Measurements from ENCODE around the gene SPSB2. TPM values are rescaled to one million over a fixed set of nuclear protein-coding genes. Genes with fewer than 3 reads are reported as not detected.
A peak's percentile ranks its signal among the peaks of the same experiment; 100 is the strongest.

Gene SPSB2
- total and polyA plus RNA-seq, 9 of the 15 experiments (the other 6 are each of a cell fraction or from before 2014, with no cell fraction given): 0.10 to 10.6 (median 1.9) TPM

DNA sequence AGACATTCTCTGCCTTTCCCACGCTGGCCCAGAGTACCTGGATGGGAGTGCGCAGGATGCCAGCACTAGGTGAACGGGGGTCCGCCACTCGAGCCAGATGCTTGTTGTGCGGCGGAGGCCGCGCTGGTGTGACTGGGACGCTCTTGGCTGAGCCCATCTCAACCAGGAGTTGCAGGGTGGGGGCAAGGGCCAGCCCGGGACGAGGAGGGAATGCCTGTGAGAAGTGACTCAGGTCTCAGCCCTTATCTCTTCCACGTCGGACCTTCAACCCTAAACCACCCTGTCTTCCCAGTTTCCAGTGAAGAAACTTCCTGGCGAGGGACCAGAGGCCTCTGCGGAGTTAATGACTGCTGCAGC, 22.3 kb downstream of the SPSB2 start:
- H3K27ac ChIP-seq (ENCODE audit: extremely low read depth, low read depth, low read length): peak overlapping the region; percentile 87
- no peak for FAIRE-seq
- ATAC-seq: no peak
- H3K9me1 ChIP-seq (ENCODE audit: control insufficient read depth, insufficient read depth, low read length): peaks cover 3% of the 10 kb centered on the region
- H4K20me1 ChIP-seq (replicated peaks; ENCODE audit: control insufficient read depth, insufficient read depth, low read length): no peaks in the 10 kb centered on the region; the same call in 1 of the 2 replicates
- peaks cover 53% of the 10 kb centered on the region for H3K79me2 ChIP-seq (ENCODE audit: control insufficient read depth, insufficient read depth, low read length)
- peak; percentile 26 to 52 (median 42) for DNase-seq (ENCODE audit: extremely low read depth in 1 of 4, low spot score in 3 of 4)
- H3K36me3 ChIP-seq (ENCODE audit: control insufficient read depth, insufficient read depth, low read length): peaks cover 67% of the 10 kb centered on the region; the same call in 2 of the 3 replicates
- ChIA-PET POLR2A (interaction anchor here (1.2 to 7.4 kb wide), 7 partner anchors 10 to 127 kb away, joined by 3 to 174 read pairs (median 7); partner anchors contain the start of genes C12orf57, COPS7A, GNB3 and SPSB2), CTCF (ENCODE audit: low intra/inter-chr PET ratio) (no interaction called here)
- intact Hi-C loops (cut with micrococcal nuclease) (no loop called here), in situ Hi-C loops (cut with MboI) (no loop called here)
- H3K9me3 ChIP-seq (replicated peaks; ENCODE audit: control insufficient read depth, insufficient read depth, low read depth, low read length): no peaks in the 10 kb centered on the region
- H2AFZ ChIP-seq (ENCODE audit: low read depth, low read length): peak overlapping the region; percentile 46
- BruUV-seq (replicated peaks): TSS peak; percentile 81
- no peaks in the 10 kb centered on the region for H3K27me3 ChIP-seq (ENCODE audit: control insufficient read depth in 2 of 2, insufficient read depth in 2 of 2, low read length in 2 of 2)
- 2% methylated on average over 16 of the region's 16 CpGs for WGBS (ENCODE audit: insufficient coverage, low coverage, missing lambda C conversion rate)
- peaks cover 12 to 18% of the 10 kb centered on the region in 2 experiments; a peak in 4 of 5 replicates for H3K4me1 ChIP-seq (replicated peaks in 1 of 2; ENCODE audit: control insufficient read depth in 2 of 2, insufficient read depth in 2 of 2, low read length in 2 of 2)
- peak overlapping the region; percentile 79 for H3K4me3 ChIP-seq
- H3K9ac ChIP-seq (ENCODE audit: insufficient read depth in 1 of 2, low read depth in 2 of 2, low read length in 2 of 2): peak overlapping the region; percentile 89 to 96
- H3K4me2 ChIP-seq (ENCODE audit: insufficient read depth, low read length): peak overlapping the region; percentile 88
- no peak for TF ChIP-seq YBX1 (IDR thresholded peaks at IDR 0.05)
- TF ChIP-seq TRIM24 (IDR thresholded peaks at IDR 0.05): no peak
- no peak for TF ChIP-seq CEBPG (CRISPR knock-in tag; IDR thresholded peaks at IDR 0.05)
- TF ChIP-seq CEBPG (tag; conservative IDR thresholded peaks at IDR 0.05 in 1 of 2, IDR thresholded peaks at IDR 0.05 in 1 of 2): no peak
- TF ChIP-seq ZNF217 (CRISPR knock-in tag; IDR thresholded peaks at IDR 0.05): no peak
- 0 out of 2 replicates have a peak, but pooled peaks have one; percentile 26 for TF ChIP-seq SMAD4 (CRISPR knock-in tag; conservative IDR thresholded peaks at IDR 0.05)
- TF ChIP-seq ZNF717 (CRISPR knock-in tag; IDR thresholded peaks at IDR 0.05): 0 out of 2 replicates have a peak, but pooled peaks have one; percentile 15
- TF ChIP-seq MTA3 (IDR thresholded peaks at IDR 0.05; ENCODE audit: borderline replicate concordance): 0 out of 2 replicates have a peak, but pooled peaks have one; percentile 3
- TF ChIP-seq RBFOX2 (IDR thresholded peaks at IDR 0.05; ENCODE audit: low read depth, low read length): peak; percentile 72
- TF ChIP-seq, protein P1, sequence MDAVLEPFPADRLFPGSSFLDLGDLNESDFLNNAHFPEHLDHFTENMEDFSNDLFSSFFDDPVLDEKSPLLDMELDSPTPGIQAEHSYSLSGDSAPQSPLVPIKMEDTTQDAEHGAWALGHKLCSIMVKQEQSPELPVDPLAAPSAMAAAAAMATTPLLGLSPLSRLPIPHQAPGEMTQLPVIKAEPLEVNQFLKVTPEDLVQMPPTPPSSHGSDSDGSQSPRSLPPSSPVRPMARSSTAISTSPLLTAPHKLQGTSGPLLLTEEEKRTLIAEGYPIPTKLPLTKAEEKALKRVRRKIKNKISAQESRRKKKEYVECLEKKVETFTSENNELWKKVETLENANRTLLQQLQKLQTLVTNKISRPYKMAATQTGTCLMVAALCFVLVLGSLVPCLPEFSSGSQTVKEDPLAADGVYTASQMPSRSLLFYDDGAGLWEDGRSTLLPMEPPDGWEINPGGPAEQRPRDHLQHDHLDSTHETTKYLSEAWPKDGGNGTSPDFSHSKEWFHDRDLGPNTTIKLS (IDR thresholded peaks at IDR 0.05; ENCODE audit: borderline replicate concordance, low read depth): peak; percentile 52; the same call in 1 of the 2 replicates
- TF ChIP-seq RBM14 (IDR thresholded peaks at IDR 0.05; ENCODE audit: borderline replicate concordance, insufficient read depth, low read depth, low read length): no peak
- no peak for TF ChIP-seq XRCC4 (IDR thresholded peaks at IDR 0.05; ENCODE audit: extremely low read depth, insufficient read depth, insufficient read length)
- no peak for TF ChIP-seq CAMTA2 (CRISPR knock-in tag; conservative IDR thresholded peaks at IDR 0.05)
- TF ChIP-seq FOXP1 (CRISPR knock-in tag; IDR thresholded peaks at IDR 0.05): peak; percentile 25; the same call in 1 of the 2 replicates
- TF ChIP-seq, protein P2, sequence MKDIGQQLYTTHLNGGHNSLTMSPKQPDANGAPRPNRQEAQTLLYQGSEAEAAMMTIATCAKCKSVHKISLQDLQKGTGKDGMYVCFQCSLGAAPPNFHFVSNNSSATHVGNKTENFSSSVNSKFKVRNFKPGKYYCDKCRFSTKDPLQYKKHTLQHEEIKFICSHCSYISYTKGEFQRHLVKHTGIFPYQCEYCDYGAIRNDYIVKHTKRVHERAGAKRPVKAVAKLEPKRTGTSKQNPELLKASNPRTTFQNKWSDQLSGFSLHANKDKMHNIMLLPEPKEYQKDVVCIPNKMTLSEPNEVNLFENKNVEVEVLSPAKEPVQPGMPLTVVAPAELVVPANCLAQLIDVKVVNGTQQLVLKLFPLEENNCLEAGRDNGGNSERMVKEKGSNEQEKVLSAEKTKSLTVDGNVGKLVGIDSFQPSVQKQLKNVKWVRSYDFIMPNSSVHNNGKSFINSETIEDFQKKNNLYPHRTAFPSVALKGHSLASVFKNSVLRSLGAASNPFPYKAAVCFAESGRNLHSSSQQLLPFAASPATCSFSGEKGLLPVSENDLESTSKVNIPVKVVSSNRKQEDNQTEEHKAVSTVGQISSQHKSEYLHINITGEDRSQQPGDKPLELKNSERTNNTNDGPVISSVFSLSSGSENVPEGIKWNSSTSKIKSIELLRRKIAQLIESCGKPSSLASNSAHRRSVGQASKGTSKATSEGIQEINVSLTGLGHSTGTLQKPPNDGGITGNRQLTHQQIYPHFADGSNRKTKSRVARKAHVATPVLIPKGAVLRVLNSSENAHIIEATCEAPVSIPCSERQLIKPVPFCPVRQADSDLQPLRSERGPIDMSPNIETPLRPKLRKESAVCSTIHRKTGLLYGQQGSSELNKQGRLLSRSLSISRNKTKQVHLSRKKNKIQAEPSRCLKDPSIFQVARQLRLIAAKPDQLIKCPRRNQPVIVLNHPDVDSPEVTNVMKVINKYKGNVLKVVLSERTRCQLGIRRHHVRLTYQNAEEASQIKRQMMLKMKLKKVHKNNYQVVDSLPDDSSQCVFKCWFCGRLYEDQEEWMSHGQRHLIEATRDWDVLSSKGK (CRISPR knock-in tag; IDR thresholded peaks at IDR 0.05): no peak
- TF ChIP-seq JUND (IDR thresholded peaks at IDR 0.05; ENCODE audit: borderline replicate concordance, low read depth, low read length): 0 out of 2 replicates have a peak, but pooled peaks have one; percentile 39
- TF ChIP-seq JUND (tag; IDR thresholded peaks at IDR 0.05; ENCODE audit: borderline replicate concordance, low read depth, low read length): no peak
- peak; percentile 73; the same call in 1 of the 2 replicates for TF ChIP-seq FOSL1 (tag; conservative IDR thresholded peaks at IDR 0.05)
- TF ChIP-seq SMARCA4 (IDR thresholded peaks at IDR 0.05): 0 out of 2 replicates have a peak, but pooled peaks have one; percentile 11

Data from K562 (cell line).